Trophoblast cell (in vitro differentiated cells and primary cell): Measurements from ENCODE around the gene PON3.

Source experiments
- DNase-seq, 2 donors: peaks; one replicate each; pipeline ENCODE4 v3.0.0-alpha.2; 2016
- H2AFZ ChIP-seq: 2 replicates; pipeline ENCODE4 v1.6.1; 2013; ENCODE audit warnings: low read length, moderate library complexity, mild to moderate bottlenecking; ENCODE audit not compliant: insufficient read depth, poor library complexity
- H2AK5ac ChIP-seq: 2 replicates; pipeline ENCODE4 v1.6.1; 2013; ENCODE audit warnings: mild to moderate bottlenecking, low read length
- H2BK120ac ChIP-seq: 2 replicates; pipeline ENCODE4 v1.6.1; 2013; ENCODE audit warnings: low read length, mild to moderate bottlenecking, moderate library complexity; ENCODE audit not compliant: insufficient read depth, poor library complexity
- H2BK12ac ChIP-seq: 2 replicates; pipeline ENCODE4 v1.6.1; 2013; ENCODE audit warnings: mild to moderate bottlenecking, low read length, moderate library complexity
- H2BK5ac ChIP-seq: 2 replicates; pipeline ENCODE4 v1.6.1; 2013; ENCODE audit warnings: low read length, low read depth, moderate library complexity, mild to moderate bottlenecking; ENCODE audit not compliant: poor library complexity
- H3K14ac ChIP-seq: 2 replicates; pipeline ENCODE4 v1.6.1; 2013; ENCODE audit warnings: mild to moderate bottlenecking, low read length
- H3K18ac ChIP-seq: 2 replicates; pipeline ENCODE4 v1.6.1; 2013; ENCODE audit warnings: mild to moderate bottlenecking, low read length
- H3K23ac ChIP-seq: 2 replicates; pipeline ENCODE4 v1.6.1; 2013; ENCODE audit warnings: low read length
- H3K27ac ChIP-seq: 2 replicates; pipeline ENCODE4 v1.5.1; 2013; ENCODE audit warnings: low read depth, mild to moderate bottlenecking, inconsistent platforms, low read length, moderate library complexity
- H3K27me3 ChIP-seq: 2 replicates; pipeline ENCODE4 v1.6.1; 2013; ENCODE audit warnings: inconsistent platforms, mild to moderate bottlenecking, low read length, moderate library complexity; ENCODE audit not compliant: insufficient read depth
- H3K36me3 ChIP-seq, 2 experiments: 1 replicate in 1 of 2; 2 replicates in 1 of 2; pipeline ENCODE4 v1.6.1; 2013; ENCODE audit warnings: low read length in 2 of 2, mild to moderate bottlenecking in 2 of 2, moderate library complexity in 1 of 2; ENCODE audit not compliant: insufficient read depth in 2 of 2, control insufficient read depth in 1 of 2
- H3K4ac ChIP-seq: 2 replicates; pipeline ENCODE4 v1.6.1; 2013; ENCODE audit warnings: low read depth, mild to moderate bottlenecking, low read length, moderate library complexity
- H3K4me1 ChIP-seq, 2 experiments: 1 replicate in 1 of 2; 2 replicates in 1 of 2; pipeline ENCODE4 v1.6.1; 2013; ENCODE audit warnings: low read length in 2 of 2, mild to moderate bottlenecking in 2 of 2, moderate library complexity in 1 of 2; ENCODE audit not compliant: insufficient read depth in 2 of 2, control insufficient read depth in 1 of 2
- H3K4me2 ChIP-seq: 2 replicates; pipeline ENCODE4 v1.6.1; 2013; ENCODE audit warnings: inconsistent platforms, mild to moderate bottlenecking, low read length, moderate library complexity
- H3K4me3 ChIP-seq: 2 replicates; pipeline ENCODE4 v1.5.1; 2013; ENCODE audit warnings: mild to moderate bottlenecking, low read depth, low read length, inconsistent platforms
- H3K79me1 ChIP-seq: one replicate; pipeline ENCODE4 v1.6.1; 2013; ENCODE audit warnings: low read length
- H3K79me2 ChIP-seq: 2 replicates; pipeline ENCODE4 v1.6.1; 2013; ENCODE audit warnings: low read length, mild to moderate bottlenecking; ENCODE audit not compliant: control insufficient read depth, insufficient read depth, poor library complexity
- H3K9ac ChIP-seq: 2 replicates; pipeline ENCODE4 v1.6.1; 2013; ENCODE audit warnings: mild to moderate bottlenecking, low read length
- H3K9me3 ChIP-seq: 2 replicates; pipeline ENCODE4 v1.6.1; 2013; ENCODE audit warnings: low read depth, mild to moderate bottlenecking, control low read depth, inconsistent platforms, low read length; ENCODE audit not compliant: insufficient read depth
- H4K12ac ChIP-seq: 2 replicates; pipeline ENCODE4 v1.6.1; 2013; ENCODE audit warnings: low read depth, mild to moderate bottlenecking, low read length, moderate library complexity
- H4K8ac ChIP-seq: 2 replicates; pipeline ENCODE4 v1.6.1; 2013; ENCODE audit warnings: low read depth, mild to moderate bottlenecking, low read length, moderate library complexity
- H4K91ac ChIP-seq: one replicate; pipeline ENCODE4 v1.6.1; 2013; ENCODE audit warnings: low read depth, mild to moderate bottlenecking, low read length, moderate library complexity
- WGBS: extraction: QIAGEN DNeasy Blood & Tissue Kit; methylation state at CpG from one replicate; pipeline ENCODE4 v1.1.7; 2013; ENCODE audit warnings: missing lambda C conversion rate; ENCODE audit not compliant: insufficient read length, insufficient coverage; ENCODE audit errors: extremely low coverage; 5-methylcytosine and 5-hydroxymethylcytosine counted together

Gene PON3

GRCh38 chr7:95411036-95411435 lies 14.9 kb upstream of the PON3 start:
- H2BK120ac ChIP-seq, result no peak overlapping the region
- H3K18ac ChIP-seq, result no peak overlapping the region
- H3K4me3 ChIP-seq, result no peak overlapping the region

GRCh38 chr7:95407751-95408150 lies 11.6 kb upstream of the PON3 start:
- no peaks in the 10 kb centered on the region for H3K27me3 ChIP-seq
- H3K36me3 ChIP-seq, result peaks cover 2 to 6% of the 10 kb centered on the region in 2 experiments
- no peaks in the 10 kb centered on the region for H3K79me2 ChIP-seq
- no peaks in the 10 kb centered on the region for H3K9me3 ChIP-seq
- H3K4ac ChIP-seq, result no peak overlapping the region
- H3K4me2 ChIP-seq, result no peak overlapping the region
- H2BK120ac ChIP-seq, result no peak overlapping the region
- H3K23ac ChIP-seq, result no peak overlapping the region
- no peak overlapping the region for H3K14ac ChIP-seq
- no peak overlapping the region for H3K27ac ChIP-seq
- no peak overlapping the region for H4K8ac ChIP-seq
- no peak for DNase-seq
- H3K9ac ChIP-seq, result no peak overlapping the region
- H3K4me1 ChIP-seq, result no peaks in the 10 kb centered on the region
- no peak overlapping the region for H3K18ac ChIP-seq
- H2BK5ac ChIP-seq, result no peak overlapping the region
- no peak overlapping the region for H4K91ac ChIP-seq
- no peak overlapping the region for H4K12ac ChIP-seq
- H3K79me1 ChIP-seq, result no peaks in the 10 kb centered on the region
- no peak overlapping the region for H3K4me3 ChIP-seq
- H2AFZ ChIP-seq, result no peak overlapping the region
- no peak overlapping the region for H2AK5ac ChIP-seq
- H2BK12ac ChIP-seq, result no peak overlapping the region
- no CpG with 5 or more reads among the region's 2 CpGs for WGBS

More at GRCh38 chr7:95411036-95411435, 14.9 kb upstream of the PON3 start:
- Histone ChIP-seq H4K8ac (no peak overlapping the region), H3K79me2 (no peaks in the 10 kb centered on the region), H2AFZ (no peak overlapping the region), H3K36me3 (peaks cover 4 to 6% of the 10 kb centered on the region in 2 experiments), H3K9ac (no peak overlapping the region), H4K91ac (no peak overlapping the region), H3K27me3 (no peaks in the 10 kb centered on the region), H3K27ac (no peak overlapping the region), H3K4me2 (no peak overlapping the region), H3K9me3 (peaks cover 1% of the 10 kb centered on the region), H3K23ac (no peak overlapping the region), H4K12ac (no peak overlapping the region), H2BK5ac (no peak overlapping the region), H3K14ac (no peak overlapping the region), H3K4ac (no peak overlapping the region), H2AK5ac (no peak overlapping the region), H2BK12ac (no peak overlapping the region), H3K4me1 (no peaks in the 10 kb centered on the region), H3K79me1 (no peaks in the 10 kb centered on the region)
- WGBS, result no CpG with 5 or more reads among the region's 3 CpGs
- no peak for DNase-seq

GRCh38 chr7:95405800-95406199 lies 9.6 kb upstream of the PON3 start:
- Histone ChIP-seq H3K4ac (no peak overlapping the region), H4K12ac (no peak overlapping the region), H3K27me3 (no peaks in the 10 kb centered on the region), H3K4me3 (no peak overlapping the region), H3K36me3 (peaks cover 2 to 6% of the 10 kb centered on the region in 2 experiments), H2AK5ac (no peak overlapping the region), H3K4me2 (no peak overlapping the region), H2BK120ac (no peak overlapping the region), H3K4me1 (no peaks in the 10 kb centered on the region), H4K8ac (no peak overlapping the region), H3K79me1 (no peaks in the 10 kb centered on the region), H2BK12ac (no peak overlapping the region), H4K91ac (no peak overlapping the region), H3K23ac (no peak overlapping the region), H3K9me3 (no peaks in the 10 kb centered on the region), H3K9ac (no peak overlapping the region), H3K14ac (no peak overlapping the region), H2BK5ac (no peak overlapping the region), H3K18ac (no peak overlapping the region), H3K27ac (no peak overlapping the region), H3K79me2 (no peaks in the 10 kb centered on the region), H2AFZ (no peak overlapping the region)
- WGBS, result no CpG with 5 or more reads among the region's 6 CpGs
- DNase-seq, result no peak

- Histone ChIP-seq H3K4me3 (no peak overlapping the region), H2BK12ac (no peak overlapping the region), H2AFZ (no peak overlapping the region), H3K4me2 (no peak overlapping the region), H3K9me3 (no peaks in the 10 kb centered on the region), H4K12ac (no peak overlapping the region), H3K4ac (no peak overlapping the region), H3K79me2 (no peaks in the 10 kb centered on the region), H3K79me1 (no peaks in the 10 kb centered on the region), H3K18ac (no peak overlapping the region), H3K9ac (no peak overlapping the region), H3K36me3 (peaks cover 2 to 6% of the 10 kb centered on the region in 2 experiments), H3K23ac (no peak overlapping the region), H3K27me3 (no peaks in the 10 kb centered on the region), H2BK120ac (no peak overlapping the region), H2AK5ac (no peak overlapping the region), H3K27ac (no peak overlapping the region), H2BK5ac (no peak overlapping the region), H3K14ac (no peak overlapping the region), H3K4me1 (no peaks in the 10 kb centered on the region), H4K91ac (no peak overlapping the region), H4K8ac (no peak overlapping the region)
- DNase-seq, result no peak
- no CpG with 5 or more reads among the region's 3 CpGs for WGBS
Observed at GRCh38 chr7:95405208-95405607, 9.0 kb upstream of the PON3 start.
